Measurements from ENCODE around the gene SEC14L5. TPM values are rescaled to one million over a fixed set of nuclear protein-coding genes. Genes with fewer than 3 reads are reported as not detected.

SEC14L5 gene
- total RNA-seq, 1 donor from 2014 or later, result 3.1 TPM

DNA sequence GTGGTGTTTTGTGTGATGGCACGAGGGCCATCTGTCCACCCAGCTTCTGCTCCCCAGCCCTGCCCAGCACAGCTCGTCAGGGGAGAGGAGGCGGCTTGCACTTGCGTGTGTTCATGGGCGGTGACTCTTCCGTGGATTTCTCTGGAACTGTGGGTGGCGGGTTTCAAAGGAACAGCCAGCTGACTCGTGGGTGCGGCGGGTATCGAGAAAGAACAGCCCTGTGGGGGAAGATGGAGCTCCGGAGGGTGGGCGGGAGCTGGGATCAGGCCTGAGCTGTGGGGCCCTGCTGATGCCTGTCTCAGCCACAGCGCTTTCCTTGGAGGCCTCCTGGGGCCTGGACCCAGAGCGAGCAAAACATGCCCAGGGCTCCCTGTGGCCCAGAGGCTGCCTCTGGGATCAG is 62.4 kb downstream of the SEC14L5 start:
- TF ChIP-seq CTCF (IDR thresholded peaks at IDR 0.05; ENCODE audit: partially characterized antibody, unreplicated experiment), result no peak
- Mint-ChIP-seq H3K27me3 (ENCODE audit: unreplicated experiment) (peaks cover 2% of the 10 kb centered on the region), H3K4me3 (ENCODE audit: unreplicated experiment) (peak overlapping the region; percentile 30), H3K9me3 (ENCODE audit: unreplicated experiment) (peaks cover 4% of the 10 kb centered on the region), H3K4me1 (ENCODE audit: low read depth, unreplicated experiment) (peaks cover 10% of the 10 kb centered on the region), H3K36me3 (ENCODE audit: unreplicated experiment) (no peaks in the 10 kb centered on the region), H3K27ac (ENCODE audit: unreplicated experiment) (peak overlapping the region; percentile 55)
- no peak for DNase-seq

DNA sequence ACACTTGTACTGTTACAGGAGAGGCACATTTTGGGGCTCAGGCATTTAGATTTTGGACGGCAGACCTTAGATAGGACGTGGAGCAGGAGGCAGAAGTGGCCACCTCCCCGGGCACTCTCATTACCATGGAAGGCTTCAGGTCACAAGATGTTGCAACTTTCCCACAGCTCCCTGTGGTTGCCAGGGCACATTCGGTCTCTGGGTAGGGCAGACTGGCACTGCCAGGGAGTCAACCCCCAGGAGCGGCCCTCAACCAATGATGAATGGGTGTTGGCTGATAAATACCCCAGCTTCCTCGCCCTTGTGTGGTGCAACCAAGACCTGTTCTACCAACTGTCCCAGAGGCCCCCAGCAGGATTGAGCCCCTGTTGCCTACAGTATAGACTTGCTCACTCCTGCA is 64.4 kb downstream of the SEC14L5 start:
- peaks cover 2% of the 10 kb centered on the region for H3K9me3 Mint-ChIP-seq (ENCODE audit: unreplicated experiment)
- H3K27me3 Mint-ChIP-seq (ENCODE audit: unreplicated experiment), result peaks cover 2% of the 10 kb centered on the region
- H3K27ac Mint-ChIP-seq (ENCODE audit: unreplicated experiment), result no peak overlapping the region
- peaks cover 8% of the 10 kb centered on the region for H3K4me1 Mint-ChIP-seq (ENCODE audit: low read depth, unreplicated experiment)
- H3K4me3 Mint-ChIP-seq (ENCODE audit: unreplicated experiment), result no peak overlapping the region
- TF ChIP-seq CTCF (IDR thresholded peaks at IDR 0.05; ENCODE audit: partially characterized antibody, unreplicated experiment), result no peak
- DNase-seq, result no peak
- no peaks in the 10 kb centered on the region for H3K36me3 Mint-ChIP-seq (ENCODE audit: unreplicated experiment)

- Mint-ChIP-seq H3K9me3 (ENCODE audit: unreplicated experiment) (peaks cover 2% of the 10 kb centered on the region), H3K4me3 (ENCODE audit: unreplicated experiment) (no peak overlapping the region), H3K4me1 (ENCODE audit: low read depth, unreplicated experiment) (peaks cover 8% of the 10 kb centered on the region), H3K27ac (ENCODE audit: unreplicated experiment) (no peak overlapping the region), H3K27me3 (ENCODE audit: unreplicated experiment) (peaks cover 2% of the 10 kb centered on the region), H3K36me3 (ENCODE audit: unreplicated experiment) (no peaks in the 10 kb centered on the region)
- TF ChIP-seq CTCF (IDR thresholded peaks at IDR 0.05; ENCODE audit: partially characterized antibody, unreplicated experiment), result no peak
- no peak for DNase-seq
These were observed 66.5 kb downstream of the SEC14L5 start for GRCh38 chr16:5024632-5025031.

DNA sequence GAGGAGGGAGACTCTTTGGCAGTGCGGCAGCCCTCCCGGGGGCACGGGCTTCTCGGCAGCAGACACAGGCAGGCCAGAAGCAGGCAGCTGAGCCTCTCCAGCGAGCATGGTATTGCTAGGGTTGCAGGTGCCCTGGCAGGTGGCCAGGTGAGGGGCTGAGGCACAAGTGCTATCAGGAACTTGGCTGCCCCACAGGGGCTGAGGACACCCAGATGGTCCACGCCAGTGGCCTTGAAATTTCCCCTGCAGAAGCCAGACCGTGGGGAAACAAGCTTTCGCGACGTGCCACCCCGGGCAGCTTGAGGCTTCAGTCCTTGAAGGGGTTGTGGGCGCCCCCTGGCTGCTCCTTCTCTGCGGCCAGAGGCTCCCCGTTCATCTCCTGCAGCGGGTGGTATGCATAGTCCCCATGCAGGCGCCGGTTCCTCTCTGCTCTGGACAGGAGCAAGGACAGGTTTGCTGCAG is 67.1 kb downstream of the SEC14L5 start:
- Mint-ChIP-seq H3K36me3 (ENCODE audit: unreplicated experiment) (no peaks in the 10 kb centered on the region), H3K9me3 (ENCODE audit: unreplicated experiment) (peaks cover 2% of the 10 kb centered on the region), H3K4me1 (ENCODE audit: low read depth, unreplicated experiment) (peaks cover 5% of the 10 kb centered on the region), H3K27me3 (ENCODE audit: unreplicated experiment) (no peaks in the 10 kb centered on the region), H3K4me3 (ENCODE audit: unreplicated experiment) (no peak overlapping the region), H3K27ac (ENCODE audit: unreplicated experiment) (no peak overlapping the region)
- DNase-seq, result peak; percentile 79
- TF ChIP-seq CTCF (IDR thresholded peaks at IDR 0.05; ENCODE audit: partially characterized antibody, unreplicated experiment), result peak; percentile 13

GRCh38 chr16:5026664-5027063 is 68.5 kb downstream of the SEC14L5 start:
- H3K27me3 Mint-ChIP-seq (ENCODE audit: unreplicated experiment), result no peaks in the 10 kb centered on the region
- no peak overlapping the region for H3K4me3 Mint-ChIP-seq (ENCODE audit: unreplicated experiment)
- no peaks in the 10 kb centered on the region for H3K4me1 Mint-ChIP-seq (ENCODE audit: low read depth, unreplicated experiment)
- no peak overlapping the region for H3K27ac Mint-ChIP-seq (ENCODE audit: unreplicated experiment)
- DNase-seq, result no peak
- no peaks in the 10 kb centered on the region for H3K36me3 Mint-ChIP-seq (ENCODE audit: unreplicated experiment)
- no peaks in the 10 kb centered on the region for H3K9me3 Mint-ChIP-seq (ENCODE audit: unreplicated experiment)
- no peak for TF ChIP-seq CTCF (IDR thresholded peaks at IDR 0.05; ENCODE audit: partially characterized antibody, unreplicated experiment)
